ENCODE data around the gene TMOD2.

Gene TMOD2

DNA sequence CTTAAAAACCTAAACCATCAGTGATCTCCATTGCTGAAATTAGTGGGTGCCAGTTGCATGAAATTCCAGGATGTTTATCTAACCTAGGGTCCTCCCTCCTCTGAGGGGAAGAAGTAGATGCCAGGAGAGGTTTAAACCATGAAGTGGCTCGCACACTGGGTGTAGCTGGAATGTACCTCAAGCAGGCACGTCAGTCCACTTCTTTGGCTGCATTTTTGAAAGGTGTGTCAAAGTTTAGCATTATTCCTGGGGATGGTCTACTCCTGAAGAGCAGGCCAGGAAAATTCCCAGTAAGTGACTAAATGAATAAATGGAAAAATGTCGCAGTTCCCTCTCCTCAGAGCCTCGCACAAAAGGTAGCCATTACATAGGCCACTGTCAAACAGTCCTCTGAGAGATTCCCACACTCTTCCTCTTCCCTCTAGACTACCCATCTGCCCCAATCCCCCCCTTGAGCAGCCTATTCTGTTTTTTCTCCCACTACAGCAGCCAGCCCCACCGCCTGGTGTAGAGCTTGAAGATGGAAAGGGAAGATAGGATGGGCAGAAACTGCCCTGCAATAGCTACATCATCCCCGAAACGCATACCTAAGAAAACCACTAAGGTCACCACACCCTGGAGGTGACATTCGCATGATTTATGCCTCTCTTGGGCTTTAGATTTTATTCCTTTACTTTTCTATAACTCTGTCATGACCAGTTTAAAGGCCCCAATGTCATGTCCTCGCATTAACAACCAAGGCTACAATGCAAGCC is 77.4 kb downstream of the TMOD2 start:
- DNase-seq = no peak

DNA sequence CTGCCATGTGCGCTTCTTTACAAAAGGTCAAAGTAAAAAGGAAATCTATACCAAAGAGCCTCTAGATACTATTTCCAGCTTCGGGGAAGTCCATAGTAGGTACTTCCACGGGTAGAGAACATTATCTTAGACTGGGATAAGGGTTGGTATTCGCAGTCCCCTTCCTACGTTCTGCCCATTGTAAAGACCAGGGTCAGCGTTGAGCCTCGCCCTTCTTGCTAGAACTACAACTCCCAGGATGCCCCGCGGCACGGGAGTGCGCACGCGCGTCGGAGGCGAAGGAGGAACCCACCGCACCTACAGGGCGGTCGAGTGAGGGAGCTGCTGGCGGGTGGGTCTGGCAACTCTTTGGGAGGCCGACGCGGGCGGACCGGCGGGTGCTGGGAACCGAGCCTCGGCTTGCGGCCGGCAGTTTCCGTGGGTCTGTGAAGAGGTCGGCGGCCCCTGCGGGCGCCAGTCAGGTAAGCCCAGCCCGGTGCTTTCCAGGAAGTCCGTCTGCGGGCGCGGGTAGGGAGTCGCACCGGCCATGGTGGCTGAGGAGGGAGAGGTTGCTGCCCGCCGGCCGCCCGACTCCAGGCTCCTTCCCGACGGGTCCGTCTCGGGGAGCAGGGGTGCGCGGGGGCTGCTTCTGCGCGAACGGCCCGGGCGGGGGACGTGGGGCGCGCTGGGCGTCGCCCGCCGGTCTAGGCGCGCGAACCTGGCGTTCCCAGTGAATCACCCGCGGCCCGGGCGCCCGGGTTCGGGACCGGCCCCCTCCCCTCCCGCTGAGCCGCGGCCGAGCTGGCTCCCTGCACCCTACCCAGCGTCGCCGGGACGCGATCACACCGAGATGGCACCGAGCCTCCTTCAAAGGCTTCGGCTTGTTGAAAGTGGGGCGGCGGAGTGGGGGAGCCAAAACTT is 78.2 kb downstream of the TMOD2 start, which contains the start of gene TMOD3:
Gene TMOD3, plus strand, starts transcription at position 278 of the 900 bp plus-strand sequence. CDS start 33,232 bp downstream, outside the sequence.
- peak; percentile 95 for DNase-seq

DNA sequence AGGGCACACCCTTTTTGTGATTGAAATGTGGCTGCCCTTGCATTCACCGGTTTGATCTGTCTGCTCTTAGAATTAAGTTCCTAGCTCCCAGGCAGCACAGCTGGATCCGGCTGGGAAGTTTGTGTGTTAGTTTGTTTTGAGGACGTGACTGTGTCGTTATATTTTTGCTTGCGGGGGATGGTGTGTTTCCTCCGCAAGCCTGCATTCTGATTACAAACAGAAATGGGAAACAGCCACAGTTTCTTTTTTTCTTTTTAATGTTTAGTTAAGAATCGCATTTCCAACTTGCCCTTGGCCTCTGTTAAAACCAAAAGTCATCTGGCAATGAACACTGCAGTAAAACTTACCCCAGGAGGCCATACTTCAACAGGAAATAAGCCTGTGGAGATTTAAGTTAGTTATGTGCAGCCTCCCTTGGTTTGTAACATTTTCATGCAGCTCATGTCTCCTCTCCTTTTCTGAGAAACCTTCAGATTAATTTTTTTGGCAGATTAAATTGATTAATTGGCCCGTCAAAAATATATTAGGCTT is 78.9 kb downstream of the TMOD2 start:
- no peak for DNase-seq

DNA sequence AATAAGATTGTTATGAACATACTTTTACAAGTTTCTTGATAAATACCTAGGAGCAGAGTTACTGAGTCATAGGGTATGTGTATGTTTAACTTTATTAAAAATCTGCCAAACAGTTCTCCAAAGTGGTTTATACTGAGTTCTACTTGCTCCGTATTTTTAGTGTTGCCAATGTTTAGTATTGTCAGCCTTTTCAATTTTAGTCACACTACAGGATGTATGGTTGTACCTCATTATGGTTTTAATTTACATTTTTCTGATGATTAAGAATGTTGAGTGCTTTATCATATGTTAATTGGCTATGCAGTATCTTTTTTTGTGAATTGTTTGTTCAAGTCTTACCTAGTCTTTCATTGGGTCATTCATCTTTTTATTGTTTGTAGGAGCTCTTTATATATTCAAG is 82.4 kb downstream of the TMOD2 start:
- no peak for DNase-seq

DNA sequence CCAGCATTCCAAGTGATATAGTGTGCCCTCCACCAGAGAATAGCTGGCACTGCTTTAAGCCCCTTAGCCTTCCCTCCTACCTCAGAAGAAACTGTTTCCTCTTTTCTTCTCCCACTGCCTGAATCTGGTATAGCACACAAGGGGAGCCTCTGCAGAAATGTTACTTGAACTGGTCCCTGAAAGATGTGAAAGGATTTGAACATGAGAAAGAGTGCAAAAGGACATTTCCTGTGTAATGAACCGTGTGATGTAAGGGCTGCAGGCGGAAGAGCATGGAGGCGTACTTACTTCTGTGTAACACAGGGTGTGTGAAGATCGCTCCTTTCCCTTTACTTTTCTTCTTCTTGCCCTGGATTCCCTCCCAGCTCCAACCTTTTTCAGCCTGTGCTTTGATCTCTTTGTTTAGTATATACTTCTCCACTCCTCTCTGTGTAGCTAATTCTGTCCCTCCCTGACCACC is 86.4 kb downstream of the TMOD2 start:
- DNase-seq = no peak

DNA sequence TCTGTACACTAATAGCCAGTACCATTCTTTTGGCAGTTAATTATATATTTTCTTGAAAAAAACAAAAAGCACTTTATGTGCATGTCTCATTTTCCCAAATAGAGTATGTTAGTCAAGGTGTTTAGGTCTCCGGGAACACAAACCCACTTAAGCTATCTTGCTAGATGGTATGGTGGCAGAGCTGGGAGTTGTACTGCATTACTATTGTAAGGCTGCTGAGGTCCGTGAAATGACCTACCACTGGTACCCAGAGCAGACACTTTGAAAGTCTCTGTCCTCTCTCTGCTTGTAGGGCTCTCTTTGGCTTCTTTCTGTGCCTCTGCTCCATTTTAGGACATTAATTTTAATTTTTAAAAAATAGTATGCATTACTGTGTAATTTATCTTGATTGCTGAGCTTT is 86.9 kb downstream of the TMOD2 start:
- no peak for DNase-seq

DNA sequence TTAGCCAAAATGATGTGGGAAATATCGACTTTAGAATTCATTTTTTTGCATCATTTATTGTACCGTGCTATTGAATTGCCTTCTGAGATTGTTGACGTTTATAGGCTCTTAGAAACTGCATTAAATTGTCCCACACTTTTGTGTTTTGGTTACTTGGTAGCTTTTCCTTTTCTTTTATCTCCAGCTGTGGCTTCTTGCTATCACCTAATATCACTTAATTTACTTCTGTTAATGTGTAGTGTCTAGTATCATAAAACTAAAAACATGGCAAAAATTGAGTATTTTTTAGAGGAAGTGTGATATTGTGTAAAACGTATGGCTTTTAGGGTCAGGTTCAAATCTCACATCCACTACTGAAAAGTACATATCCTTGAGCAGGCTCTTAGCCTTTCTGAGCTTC is 89.3 kb downstream of the TMOD2 start:
- no peak for DNase-seq

DNA sequence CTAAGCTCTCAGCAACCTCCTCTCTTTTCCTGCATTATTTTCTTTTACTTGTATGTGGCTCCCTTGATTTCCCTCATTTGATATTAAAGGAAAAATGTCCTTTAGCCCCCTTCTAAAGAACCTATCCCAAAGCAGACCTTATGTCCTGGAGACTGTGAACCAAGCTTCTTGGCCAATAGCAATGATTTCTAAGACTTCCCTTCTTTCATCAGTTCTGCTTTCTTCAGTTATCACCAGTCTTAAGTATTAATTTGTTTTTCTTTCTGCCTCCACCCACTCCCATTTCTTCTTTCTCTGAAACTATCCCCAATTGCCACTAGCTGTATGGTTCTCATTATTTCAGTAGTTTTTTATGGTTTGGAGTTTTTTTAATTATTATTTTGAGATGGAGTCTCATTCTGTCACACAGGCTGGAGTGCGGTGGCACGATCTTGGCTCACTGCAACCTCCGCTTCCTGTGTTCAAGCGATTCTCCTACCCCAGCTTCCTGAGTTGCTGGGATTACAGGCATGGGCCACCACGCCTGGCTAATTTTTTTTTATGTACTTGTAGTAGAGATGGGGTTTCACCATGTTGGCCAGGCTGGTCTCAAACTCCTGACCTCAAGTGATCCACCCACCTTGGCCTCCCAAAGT is 90.1 kb downstream of the TMOD2 start:
- no peak for DNase-seq

DNA sequence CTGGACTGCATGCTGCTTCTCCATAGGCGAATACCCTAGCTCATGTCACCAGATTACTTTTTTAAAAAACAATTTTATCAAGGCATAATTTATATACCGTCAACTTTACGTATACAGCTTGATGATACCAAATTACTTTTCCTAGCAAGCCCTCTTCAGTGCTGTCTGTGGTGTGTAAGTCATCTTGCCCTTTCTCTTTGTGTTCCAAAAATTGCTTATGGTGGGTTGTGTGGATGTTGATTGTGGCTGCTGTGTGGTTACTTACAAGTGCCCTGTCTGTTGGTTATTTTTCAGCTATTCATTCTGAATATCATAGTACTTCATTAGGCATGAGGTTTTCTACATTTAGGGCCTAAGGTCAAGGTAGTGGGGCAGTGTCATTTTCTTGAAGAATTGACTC is 90.9 kb downstream of the TMOD2 start:
- no peak for DNase-seq

DNA sequence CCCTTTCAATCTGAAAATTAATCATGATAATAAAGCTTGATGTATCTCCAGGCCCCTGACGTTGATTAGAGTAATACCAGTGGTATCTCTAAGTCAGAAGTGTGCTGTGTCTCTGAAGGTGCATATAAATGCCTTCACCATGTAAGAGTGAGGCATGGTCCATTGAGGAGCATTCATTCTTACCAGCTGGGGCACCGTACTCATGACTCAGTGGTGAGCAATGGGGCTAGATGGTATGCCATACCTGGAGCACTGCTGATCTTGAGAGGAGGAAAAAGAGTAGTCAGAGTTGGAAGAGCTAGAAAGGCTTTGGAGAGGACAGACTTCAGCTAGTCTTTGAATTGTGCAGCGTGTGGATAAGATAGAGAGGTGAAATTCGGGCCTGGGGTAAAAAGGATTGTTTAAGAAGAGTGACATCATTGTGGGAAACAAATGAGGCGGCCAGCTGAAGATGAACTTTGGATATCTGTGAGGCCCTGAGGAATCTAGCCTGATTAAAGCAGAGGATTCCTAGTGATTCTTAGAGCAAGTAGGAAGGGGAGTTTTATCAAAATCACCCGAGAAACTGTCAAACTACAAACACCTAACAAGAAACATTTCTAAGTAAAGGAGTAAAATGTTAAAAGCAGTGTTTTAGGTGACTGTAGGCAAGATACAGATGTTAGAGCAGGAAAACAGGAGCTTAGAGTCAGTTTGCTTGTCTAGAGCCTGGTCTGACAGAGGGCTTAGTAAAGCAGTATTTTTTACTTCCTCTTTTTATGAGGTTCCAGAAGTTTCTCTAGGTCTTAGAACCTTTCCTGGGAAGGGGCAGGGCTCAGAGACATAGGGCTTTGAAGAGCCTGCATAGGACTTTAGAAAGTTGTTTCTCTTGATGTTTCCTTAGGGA is 91.7 kb downstream of the TMOD2 start:
- DNase-seq = no peak

DNA sequence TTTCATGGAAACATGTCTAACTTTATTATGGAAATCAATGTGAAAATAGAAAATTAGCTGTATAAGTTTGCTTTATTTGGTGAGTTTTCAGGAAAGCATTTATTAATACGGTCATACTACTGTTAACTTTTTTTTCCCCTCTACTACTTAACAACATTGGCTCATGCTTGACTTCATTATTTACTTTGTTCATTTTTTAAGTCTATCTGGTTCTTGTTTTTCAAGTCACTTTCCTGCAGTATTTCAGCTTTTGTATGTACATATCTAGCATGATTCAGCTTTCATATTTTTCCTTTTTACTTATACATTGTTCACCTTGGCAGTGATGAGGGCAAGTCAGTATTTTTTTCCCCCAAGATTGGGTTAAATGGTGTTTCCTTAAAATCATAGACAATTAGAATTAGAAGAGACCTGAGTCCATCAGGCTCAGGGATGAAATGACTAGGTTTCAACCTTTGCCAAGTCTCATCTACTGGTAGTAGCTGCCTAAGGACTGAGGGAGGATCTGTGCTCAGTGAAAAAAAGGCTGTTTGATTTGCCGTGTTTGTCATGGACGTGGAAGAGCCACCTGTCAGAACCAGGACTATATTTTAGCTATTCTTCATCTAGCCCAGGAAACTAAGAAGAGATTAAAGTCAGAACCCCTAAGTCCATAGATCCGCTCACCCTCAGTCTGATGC is 93.5 kb downstream of the TMOD2 start:
- no peak for DNase-seq

DNA sequence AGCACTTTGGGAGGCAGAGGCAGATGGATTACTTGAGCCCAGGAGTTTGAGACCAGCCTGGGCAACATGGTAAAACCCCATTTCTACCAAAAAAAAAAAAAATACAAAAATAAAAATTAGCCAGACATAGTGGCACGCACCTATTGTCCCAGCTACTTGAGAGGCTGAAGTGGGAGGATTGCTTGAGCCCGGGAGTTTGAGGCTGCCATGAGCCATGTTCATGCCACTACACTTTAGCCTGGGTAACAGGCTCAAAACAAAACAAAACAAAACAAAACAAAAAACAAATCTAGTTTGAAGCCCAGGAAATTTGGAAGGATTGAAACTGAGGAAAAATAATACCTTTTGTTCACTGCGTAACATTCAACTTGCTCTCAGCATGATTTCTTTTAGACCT is 94.7 kb downstream of the TMOD2 start:
- DNase-seq = no peak

DNA sequence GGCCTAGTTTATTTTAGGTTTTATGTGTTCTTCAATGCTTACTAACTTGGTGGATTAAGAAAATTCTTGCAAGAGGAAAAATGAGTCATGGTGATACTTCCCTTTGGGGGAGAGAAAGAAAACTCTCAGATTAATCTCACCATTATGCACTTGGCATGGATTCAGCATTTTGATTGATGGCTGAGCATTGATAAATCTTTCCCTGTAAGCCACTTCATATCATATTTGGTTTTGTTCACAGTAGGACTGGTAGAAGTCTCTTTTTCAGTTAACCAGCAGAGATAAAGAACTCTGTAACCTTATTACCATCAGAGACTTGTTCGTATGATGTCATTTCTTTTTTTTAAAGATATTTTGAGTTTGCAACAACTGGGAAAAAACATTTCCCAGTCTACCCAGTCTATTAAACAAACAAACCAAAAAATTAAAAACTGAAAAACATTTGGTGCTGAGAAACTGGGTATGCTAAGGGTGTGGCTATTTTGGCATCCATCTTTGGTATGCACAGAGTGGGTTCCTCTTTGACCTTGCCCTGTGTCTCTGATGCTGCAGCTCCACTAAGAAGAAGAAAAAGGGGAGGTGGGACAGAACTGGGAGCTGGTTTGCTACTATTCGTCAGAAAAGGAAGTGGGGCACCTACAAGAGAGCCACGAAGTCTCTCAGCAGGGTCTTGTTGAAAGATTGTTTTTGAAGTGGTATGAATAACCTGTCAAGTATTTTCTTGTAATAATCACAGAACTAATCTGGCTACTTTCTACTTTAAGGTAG is 95.2 kb downstream of the TMOD2 start:
- no peak for DNase-seq

DNA sequence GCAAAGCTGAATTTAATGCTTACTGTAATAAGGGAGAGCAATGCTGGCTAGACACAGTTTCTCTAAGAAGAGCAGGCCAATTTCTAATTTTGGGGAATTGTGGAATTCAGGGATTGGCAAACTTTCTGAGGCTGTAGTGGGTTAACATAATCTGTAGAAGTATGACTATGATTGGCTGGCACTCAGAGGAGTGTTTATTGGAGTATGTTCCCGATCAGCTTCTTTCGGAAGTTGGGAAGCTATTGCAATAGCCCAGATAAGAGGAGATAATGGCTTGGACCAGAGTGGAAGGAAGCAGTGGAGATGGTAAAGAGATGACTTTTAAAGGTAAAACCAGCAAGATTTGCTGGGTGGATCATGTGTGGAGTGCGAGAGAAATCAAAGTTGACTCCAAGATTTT is 97.4 kb downstream of the TMOD2 start:
- DNase-seq = no peak

DNA sequence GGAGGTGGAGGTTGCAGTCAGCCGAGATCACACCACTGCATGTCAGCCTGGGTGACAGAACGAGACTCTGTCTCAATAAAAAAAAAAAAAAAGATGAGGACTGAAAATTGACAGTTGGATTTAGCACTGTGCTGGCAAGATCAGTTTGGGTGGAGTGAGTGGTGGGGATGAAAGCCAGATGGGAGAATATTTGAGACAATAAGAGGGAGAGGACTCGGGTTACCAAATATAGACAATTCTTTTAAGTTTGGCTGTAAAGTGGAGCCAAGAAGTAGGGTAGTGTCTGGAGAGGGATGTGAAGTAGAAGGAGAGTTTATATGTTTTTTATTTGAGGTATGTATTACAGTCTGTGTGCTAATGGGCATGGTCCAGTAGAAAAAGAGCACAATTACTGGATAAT is 98.5 kb downstream of the TMOD2 start:
- no peak for DNase-seq

DNA sequence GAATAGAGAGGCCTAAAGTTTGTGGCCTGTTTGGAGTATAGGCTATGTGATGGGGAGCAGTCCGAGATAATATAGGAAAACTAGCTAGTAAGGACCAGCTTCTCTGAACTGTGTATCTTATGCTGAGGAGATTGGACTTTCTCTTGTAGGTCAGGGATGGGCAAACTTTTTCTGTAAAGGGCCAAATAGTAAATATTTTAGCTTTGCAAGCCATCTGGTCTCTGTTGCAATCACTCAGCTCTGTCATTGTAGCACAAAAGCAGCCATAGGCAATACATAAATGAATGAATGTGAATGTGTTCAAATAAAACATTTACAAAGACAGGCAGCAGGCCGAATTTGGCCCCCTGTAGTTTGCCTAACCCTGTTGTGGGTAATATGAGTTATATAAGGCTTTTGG is 102.6 kb downstream of the TMOD2 start:
- DNase-seq = no peak

DNA sequence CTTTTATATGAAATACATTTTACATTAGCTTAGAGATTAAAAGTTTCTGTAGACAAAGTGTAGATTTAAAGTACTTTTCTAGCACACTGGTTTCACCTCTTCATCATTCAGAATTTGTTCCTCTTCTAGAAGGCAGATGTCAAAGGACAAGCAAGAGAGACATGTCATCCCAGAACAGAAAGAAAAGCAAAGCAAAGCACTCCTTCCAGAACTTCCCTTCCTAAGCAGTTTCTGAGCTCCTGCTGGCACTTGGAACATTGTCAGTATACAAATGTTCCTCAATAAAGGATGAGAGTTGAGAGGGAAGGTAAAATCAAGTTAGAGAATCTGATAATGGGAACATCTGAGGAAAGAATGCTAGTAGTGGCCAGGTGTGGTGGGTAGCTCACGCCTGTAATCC is 104.2 kb downstream of the TMOD2 start:
- DNase-seq = no peak

DNA sequence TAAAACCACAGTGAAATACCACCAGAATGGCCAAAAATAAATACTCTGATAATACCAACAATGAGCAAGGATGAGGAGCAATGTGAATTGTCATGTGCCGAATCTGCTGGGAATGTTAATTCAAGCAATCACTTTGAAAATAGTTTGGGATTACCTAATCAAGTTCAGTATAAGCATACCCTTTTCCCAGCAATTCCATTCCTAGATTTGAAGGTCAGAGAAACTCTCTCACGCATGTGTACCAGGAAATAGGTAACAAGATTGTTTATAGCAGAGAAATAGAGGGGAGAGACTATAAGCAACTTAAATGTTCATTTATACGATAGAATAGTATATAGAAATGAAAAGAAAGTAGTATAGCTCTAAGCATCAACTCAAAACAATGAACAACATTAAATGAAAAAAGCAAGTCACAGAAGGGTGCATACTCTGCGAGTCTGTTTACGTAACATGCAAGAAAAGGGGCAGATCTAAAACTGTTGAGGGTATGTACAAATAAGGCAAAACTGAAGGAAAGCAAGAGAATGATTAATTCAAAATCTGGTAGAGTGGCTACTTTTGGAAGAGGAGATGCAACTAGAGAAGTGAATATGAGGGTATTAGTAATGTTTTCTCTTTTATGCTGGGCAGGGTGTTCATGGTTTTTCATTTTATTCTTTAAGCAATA is 105.5 kb downstream of the TMOD2 start:
- DNase-seq = no peak

DNA sequence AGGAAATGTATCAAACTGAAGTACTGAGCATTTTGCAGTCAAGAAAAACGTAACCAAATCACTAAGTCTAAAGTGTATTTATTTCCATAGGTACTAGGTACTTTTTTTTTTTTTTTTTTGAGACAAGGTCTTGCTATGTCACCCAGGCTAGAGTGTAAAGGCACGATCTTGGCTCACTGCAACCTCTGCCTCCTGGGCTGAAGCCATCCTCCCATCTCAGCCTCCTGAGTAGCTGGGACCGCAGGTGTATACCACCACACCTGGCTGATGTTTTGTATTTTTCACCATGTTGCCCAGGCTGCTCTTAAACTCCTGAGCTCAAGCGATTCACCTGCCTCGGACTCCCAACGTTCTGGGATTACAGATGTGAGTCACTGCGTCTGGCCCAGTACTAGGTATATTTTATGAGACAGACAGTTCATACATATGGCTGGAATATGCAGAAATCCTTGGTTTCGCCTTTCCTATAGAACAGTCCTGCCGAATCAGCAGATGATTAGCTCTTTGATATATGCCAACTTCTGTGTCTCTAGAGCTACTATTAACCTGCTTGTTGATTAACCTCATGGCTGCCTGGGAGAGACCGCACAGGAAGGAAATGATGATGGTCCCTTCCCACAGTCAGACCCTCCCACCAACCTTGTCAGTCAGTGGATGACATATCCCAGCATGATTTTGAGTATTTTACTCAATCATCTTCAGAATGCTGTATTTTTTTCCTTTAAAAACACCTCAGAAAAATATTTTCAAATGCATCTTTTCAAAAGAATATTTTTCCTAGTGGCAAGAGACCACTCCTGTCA is 110.4 kb downstream of the TMOD2 start:
- no peak for DNase-seq

All from NCI-H82 (cell line).